HT1080 (cell line): Measurements from ENCODE around the gene P2RX5. TPM values are rescaled to one million over a fixed set of nuclear protein-coding genes. Genes with fewer than 3 reads are reported as not detected.

Source experiments
- DNase-seq: peaks from one replicate; pipeline ENCODE4 v3.0.0-alpha.2; 2015; ENCODE audit warnings: low read depth
- total RNA-seq: library from RNA; depleted of rRNA; stranded (reverse); fragments of >200 nt; shearing (Covaris generic); gene quantifications from 2 replicates; pipeline ENCODE4 v1.2.3, GENCODE V29; 2014; rRNA removed

P2RX5 gene
- total RNA-seq, 1 experiment from 2014 or later = 15.9 TPM

- no peak for DNase-seq
Measured at GRCh38 chr17:3626831-3627768, 68.9 kb downstream of the P2RX5 start.

Other genes starting within 250 kb of the P2RX5 start
- gene SPATA22, start 224.3 kb downstream of the P2RX5 start, total RNA-seq = not detected in 2 replicates
- gene ASPA, start 220.2 kb downstream of the P2RX5 start, total RNA-seq = not detected in 2 replicates
- 0.02 and 0.07 TPM in 2 replicates for gene TRPV3, start 138.3 kb downstream of the P2RX5 start, total RNA-seq
- gene TRPV1, start 86.7 kb downstream of the P2RX5 start, total RNA-seq = 1.2 and 1.3 TPM in 2 replicates
- 24.7 and 31.2 TPM in 2 replicates for gene SHPK, start 59.9 kb downstream of the P2RX5 start, total RNA-seq
- gene CTNS, start 59.4 kb downstream of the P2RX5 start, total RNA-seq = 29.4 and 30.2 TPM in 2 replicates
- 245 and 272 TPM in 2 replicates for gene TAX1BP3, start 27.6 kb downstream of the P2RX5 start, total RNA-seq
- 36.8 and 69.7 TPM in 2 replicates for gene EMC6, start 27.3 kb downstream of the P2RX5 start, total RNA-seq
- 27.9 and 28.1 TPM in 2 replicates for gene HASPIN, start 27.7 kb upstream of the P2RX5 start, total RNA-seq
- 26.9 and 34.0 TPM in 2 replicates for gene ITGAE, start 105.0 kb upstream of the P2RX5 start, total RNA-seq
- gene NCBP3, start 150.1 kb upstream of the P2RX5 start, total RNA-seq = 20.5 and 23.6 TPM in 2 replicates
- 9.2 and 11.8 TPM in 2 replicates for gene CAMKK1, start 196.9 kb upstream of the P2RX5 start, total RNA-seq
- gene P2RX1, start 220.3 kb upstream of the P2RX5 start, total RNA-seq = not detected in 2 replicates